LoVo (cell line): ENCODE measurements around the gene SLC35A1.
"Not testable (repeated sequence)": the region's sequence is repeated elsewhere in the genome, so short reads cannot be mapped to it uniquely, and the experiment has no call there.

Experiments used
- DNase-seq: peaks from one replicate; pipeline ENCODE4 v3.0.0-alpha.2; 2016; ENCODE audit warnings: low spot score

The SLC35A1 gene, protein sequence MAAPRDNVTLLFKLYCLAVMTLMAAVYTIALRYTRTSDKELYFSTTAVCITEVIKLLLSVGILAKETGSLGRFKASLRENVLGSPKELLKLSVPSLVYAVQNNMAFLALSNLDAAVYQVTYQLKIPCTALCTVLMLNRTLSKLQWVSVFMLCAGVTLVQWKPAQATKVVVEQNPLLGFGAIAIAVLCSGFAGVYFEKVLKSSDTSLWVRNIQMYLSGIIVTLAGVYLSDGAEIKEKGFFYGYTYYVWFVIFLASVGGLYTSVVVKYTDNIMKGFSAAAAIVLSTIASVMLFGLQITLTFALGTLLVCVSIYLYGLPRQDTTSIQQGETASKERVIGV

DNA sequence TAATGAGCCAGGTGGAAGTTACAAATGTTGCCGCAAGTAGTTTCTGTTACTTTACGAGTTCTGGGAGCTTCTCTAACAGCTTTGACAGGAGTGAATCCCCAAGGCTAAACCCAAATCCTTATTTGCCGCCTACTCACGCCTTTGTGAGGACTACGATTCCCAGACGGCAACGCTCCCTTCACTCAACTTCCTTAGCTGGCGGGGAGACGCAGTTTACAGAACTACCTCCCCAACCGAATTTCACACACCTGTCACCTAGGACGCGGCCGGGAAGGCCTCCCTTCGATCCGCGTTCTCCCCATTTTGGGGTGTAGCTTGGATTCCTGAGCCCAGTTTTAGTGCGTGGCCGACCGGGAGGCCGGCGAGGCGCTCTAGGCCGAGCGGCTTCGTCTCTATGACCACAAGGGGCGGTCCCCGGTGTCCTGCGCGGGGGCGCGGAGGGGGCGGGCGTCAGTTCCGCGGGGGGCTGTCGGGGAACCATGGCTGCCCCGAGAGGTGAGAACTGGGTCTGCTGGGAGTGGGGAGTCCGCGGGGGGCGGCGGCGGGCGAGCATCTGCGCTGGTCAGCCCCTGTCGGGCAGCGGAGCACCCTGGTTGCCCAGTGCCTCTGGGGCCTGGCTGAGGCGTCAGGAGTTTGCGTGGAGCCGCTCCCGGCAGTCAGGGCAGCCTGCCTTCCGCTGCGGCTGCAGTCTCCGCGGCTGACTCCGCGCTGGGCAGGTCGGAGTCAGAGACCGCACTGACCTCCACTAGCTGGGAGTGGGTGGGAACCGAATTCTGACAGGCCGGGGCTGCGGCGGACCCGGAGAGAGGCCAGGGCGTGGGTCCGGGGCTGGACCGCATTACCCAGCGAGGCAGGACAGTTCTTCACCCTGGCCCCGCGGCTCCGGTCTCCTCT, at the start of gene SLC35A1:
SLC35A1 (plus strand) TSS at position 450 of the 894 bp plus-strand sequence; CDS start at position 480, 30 bp downstream.
- DNase-seq: peak; percentile 80

- DNase-seq: no peak
Observed at GRCh38 chr6:87426789-87427188, 46.0 kb upstream of the SLC35A1 start.

DNA sequence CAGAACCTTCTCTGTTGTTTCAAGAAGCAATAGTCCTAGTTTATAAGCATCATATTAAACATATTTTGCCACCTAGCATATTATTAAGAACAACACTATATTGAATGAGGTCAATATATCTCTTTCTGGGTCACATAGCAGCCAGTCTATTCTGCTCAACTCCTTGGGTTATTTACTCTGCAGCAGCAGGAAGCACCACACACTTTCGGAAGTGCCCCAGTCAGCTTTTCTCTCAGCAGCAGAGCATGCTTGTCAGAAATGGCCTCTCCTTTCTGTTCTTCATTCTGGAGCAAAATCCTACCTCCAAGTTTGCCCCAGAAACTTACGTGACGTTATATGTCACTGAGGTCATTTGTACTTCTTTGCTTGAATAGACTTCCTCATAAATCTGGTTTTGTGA, 42.3 kb upstream of the SLC35A1 start:
- no peak for DNase-seq

DNA sequence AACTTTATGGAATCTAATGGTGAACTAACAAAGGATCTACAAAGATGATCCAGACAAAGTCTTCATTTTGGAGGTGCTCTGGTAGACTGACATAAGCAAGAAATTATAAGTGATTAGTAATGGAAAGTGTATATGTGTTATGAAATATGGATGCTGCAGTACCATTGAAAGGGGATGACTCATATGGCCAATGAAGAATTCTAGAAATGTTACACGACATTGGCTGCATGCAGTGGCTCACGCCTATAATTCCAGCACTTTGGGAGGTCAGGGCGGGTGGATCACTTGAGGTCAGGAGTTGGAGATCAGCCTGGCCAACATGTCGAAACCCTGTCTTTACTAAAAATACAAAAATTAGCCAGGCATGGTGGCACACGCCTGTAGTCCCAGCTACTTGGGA, 41.5 kb upstream of the SLC35A1 start:
- DNase-seq: no peak

DNA sequence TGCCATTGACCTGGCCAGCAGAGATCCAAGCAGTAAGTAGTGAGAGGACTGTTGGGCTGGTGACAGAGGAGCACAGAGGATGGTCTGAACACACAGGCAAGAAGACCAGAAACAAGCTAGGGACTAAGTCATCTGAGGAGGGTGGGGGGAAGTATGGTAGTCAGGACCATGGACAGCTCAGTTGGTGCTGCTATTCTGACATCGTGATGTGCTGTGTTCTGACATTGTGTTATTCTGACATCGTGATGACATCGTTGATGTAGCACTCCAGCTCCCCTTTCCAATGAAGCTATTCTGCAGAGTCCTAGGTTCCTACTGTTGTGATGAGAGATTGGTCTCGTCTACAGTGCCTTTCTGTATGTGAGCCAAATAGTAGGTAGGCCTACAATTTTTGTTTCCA, 36.3 kb upstream of the SLC35A1 start:
- DNase-seq: peak; percentile 58

DNA sequence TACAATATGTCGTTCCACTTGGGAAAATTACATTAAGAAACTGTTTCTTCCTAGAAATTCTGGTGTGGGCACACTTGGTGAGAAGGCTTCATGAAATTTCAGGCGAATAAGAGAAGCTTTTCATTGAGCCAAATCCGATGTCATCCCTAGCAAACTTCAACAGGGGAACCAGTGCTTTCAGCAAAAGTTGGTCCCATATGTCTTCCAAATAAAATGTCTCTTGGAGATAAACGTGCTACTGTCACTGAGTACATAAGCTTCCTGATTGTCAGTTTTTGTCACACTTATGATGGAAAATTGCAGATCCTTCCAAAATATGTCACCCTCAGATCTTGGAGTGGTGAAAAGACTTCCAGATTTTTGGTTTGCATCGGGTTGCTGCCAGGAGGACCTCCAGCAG, 31.1 kb upstream of the SLC35A1 start:
- DNase-seq: no peak

DNA sequence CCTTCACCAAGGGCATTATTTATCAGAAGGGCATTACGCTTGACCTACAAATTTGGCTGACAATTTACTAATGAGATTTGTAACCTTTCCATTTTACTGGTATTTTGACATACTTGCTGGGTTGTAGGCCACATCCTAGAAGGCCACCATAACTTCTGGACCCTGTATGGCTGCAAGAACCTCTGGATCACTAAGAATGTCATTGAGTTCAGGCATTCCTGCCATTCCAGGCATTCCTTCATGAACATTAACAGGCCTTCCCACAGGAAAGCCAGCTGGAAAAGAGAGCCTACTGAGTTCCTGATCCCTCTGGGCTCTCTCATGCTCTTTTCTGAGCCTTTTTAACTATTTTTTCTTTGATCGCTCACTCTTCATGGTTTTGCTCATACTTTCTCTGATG, 28.4 kb upstream of the SLC35A1 start:
- no peak for DNase-seq

DNA sequence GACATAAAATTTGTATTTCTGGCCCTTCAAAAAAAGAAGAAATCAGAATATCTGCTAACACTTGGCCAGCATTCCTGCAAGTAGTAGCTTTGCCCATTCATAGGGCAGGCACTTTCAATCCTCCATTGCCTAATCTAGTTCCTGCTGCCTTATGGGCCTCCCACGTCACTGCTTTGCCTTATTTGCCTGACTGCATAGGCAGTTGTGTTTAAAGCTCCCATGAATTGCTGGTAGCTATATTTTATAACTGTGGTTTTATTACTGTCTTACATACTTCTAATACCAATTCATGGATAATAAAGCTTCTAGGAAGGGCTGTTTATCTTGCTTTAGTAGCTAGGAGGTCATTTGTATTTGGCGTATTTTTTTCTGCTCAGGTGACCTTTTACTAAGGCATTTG, 7.7 kb upstream of the SLC35A1 start:
- DNase-seq: no peak

- peak; percentile 20 for DNase-seq
Observed at GRCh38 chr6:87473419-87473903, 687 bp downstream of the SLC35A1 start.

- DNase-seq: no peak
Observed at GRCh38 chr6:87481931-87482330, 9.2 kb downstream of the SLC35A1 start.

- no peak for DNase-seq
Observed at GRCh38 chr6:87482366-87482765, 9.6 kb downstream of the SLC35A1 start.

DNA sequence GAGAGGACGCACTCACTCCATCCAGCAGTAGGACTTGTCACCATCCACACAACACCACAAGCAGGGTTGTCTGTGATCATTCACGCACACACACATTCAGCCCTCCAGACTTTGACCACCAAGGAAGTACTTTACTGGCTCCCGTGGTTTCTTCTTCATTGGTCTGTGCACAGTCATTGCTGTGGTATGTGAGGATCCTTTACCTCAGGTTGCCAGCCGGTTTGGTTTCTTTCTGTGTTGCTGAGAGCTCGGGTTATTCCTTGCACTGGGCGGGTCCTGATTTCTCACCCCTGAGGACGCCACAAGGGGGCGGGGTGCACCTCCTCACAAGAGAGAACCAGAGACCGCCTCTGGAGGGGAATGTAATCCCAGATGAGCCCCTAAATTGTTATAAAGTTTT, 11.2 kb downstream of the SLC35A1 start:
- DNase-seq: peak; percentile 87

GRCh38 chr6:87484491-87484890, 11.7 kb downstream of the SLC35A1 start:
- peak; percentile 41 for DNase-seq

DNA sequence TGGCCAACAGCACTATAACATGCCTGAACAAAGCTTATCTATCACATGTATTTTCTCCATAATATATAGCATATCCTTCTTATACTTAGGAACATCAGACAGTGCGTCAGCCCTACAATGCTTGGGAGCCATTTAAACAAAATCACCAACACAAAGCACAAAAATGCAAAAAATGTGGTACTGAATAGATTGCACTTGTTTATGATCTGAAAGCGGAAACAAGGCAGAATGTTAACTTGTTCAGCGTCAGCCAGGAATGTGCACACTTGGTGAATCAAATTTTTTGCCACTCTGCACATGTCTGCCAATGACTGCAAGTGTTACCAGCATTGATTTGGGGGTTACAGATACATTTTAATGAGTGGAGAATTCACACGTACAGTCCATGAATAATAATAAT, 14.8 kb downstream of the SLC35A1 start:
- no peak for DNase-seq

DNA sequence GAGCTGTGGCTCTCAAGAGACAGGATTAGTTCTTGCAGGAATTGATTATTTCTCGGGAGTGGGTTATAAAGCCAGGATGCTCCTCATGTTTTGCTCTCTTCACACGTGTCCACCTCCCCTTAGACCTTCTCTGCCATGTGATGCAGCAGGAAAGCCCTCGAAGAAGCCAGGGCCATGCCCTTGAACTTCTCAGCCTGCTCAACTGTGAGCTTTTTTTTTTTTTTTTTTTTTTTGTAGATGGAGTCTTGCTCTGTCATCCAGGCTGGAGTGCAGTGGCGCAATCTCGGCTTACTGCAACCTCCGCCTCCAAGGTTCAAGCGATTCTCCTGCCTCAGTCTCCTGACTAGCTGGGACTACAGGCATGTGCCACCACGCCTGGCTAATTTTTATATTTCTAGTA, 16.6 kb downstream of the SLC35A1 start:
- DNase-seq: not testable (repeated sequence)

GRCh38 chr6:87494761-87495422, 22.1 kb downstream of the SLC35A1 start:
- no peak for DNase-seq

DNA sequence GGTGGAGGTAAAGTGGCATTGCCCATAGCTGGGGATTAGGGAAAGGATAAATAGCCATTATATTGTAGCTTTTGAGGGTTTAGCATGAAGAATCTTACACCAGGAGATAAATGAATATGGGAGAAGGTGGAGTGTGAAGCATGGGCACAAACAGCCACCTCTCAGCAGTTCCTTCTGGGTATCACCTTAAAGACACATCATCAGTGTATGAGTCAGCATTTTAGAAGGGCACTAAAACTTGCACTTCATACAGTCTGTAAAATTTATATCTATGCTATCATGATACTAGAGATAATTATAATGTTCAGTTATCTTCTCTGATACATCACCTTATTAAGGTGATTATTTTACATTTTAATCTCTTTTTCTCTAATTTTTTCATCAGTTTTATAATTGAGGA, 25.3 kb downstream of the SLC35A1 start:
- no peak for DNase-seq

DNA sequence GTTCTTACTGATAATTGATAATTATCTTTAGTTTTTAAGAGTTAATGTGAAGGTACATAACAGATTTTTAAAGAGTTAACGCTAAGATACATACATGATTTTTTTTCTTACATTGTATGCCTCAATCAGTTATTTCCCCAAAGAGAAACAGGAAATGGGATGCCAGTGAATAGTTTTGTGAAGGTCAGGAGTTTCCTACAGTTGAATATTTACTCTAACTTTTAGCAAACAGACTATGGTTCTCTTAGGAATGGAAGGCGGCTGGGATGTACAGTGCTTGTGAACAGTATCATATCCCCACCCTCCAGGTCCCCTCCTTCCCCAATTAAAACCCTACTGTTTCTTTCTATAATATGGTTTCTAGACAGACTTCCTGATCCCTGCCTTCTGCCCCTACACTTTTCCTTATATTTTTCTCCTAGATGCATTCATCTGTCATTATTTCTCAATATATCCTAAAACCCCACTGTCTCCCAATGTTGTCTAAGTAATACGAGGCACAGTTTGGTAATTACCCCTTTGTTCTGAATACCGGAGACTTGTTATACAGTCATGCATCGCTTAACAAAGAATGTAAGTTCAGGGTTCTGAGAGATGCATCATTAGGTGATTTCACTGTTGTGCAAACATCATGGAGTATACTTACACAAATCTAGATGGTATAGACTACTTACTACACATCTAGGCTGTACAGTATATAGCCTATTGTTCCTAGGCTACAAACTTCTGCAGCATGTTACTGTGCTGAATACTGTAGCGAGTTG, 29.2 kb downstream of the SLC35A1 start:
- no peak for DNase-seq

GRCh38 chr6:87504441-87504840, 31.7 kb downstream of the SLC35A1 start:
- no peak for DNase-seq

DNA sequence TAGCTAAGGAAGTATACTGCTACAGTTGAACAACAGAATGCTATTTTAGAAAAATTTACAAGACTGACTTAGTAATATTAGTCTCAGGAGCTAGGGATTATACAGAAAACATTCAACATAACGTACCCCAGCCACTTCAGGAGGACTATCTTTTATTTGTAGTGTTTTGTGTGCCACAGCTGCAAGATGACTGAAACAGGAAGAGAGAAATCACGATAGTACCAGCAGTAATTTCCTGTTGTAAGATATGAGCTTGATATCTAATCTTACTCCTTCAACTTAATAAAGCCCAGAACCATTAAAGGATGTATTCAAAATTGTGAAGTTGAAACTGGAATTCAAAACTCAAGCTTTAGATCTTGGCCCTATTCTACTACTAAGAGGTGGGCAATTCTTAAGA, 42.1 kb downstream of the SLC35A1 start:
- DNase-seq: no peak

GRCh38 chr6:87518453-87518852, 45.7 kb downstream of the SLC35A1 start:
- DNase-seq: no peak

DNA sequence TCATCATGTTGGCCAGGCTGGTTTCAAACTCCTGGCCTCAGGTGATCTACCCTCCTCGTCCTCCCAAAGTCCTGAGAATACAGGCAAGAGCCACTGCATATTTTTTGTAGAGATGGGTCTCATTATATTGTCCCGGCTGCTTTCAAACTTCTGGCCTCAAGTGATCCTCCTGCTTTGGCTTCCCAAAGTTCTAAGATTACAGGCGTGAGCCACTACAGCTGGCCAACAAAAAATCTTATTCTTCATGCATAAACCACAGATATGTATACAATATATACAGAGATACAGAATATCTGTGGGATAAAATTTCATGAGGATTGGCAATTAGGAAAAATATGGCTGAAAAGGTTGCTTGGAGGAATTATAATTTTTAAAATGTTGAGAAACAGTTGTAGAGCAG, 49.9 kb downstream of the SLC35A1 start:
- no peak for DNase-seq
